OCI-LY7 (cell line): ENCODE results near the gene NCOA3. TPM values are rescaled to one million over a fixed set of nuclear protein-coding genes. Genes with fewer than 3 reads are reported as not detected.

Experiments used
- BruUV-seq: library from RNA; stranded (reverse); fragments of 400-500 nt; replicated peaks from 2 replicates; lab custom pipeline; 2021; lab: Mats Ljungman, UMichigan
- CTCF ChIA-PET: fragments of 300-600 bp; sonication (Branson Sonifier 250); formaldehyde crosslinking; loops from one replicate; lab custom pipeline; 2022; ENCODE audit warnings: antibody characterized with exemption; ENCODE audit not compliant: unreplicated experiment; lab: Charles Lee
- POLR2A ChIA-PET: fragments of 300-600 bp; sonication (Branson Sonifier 250); formaldehyde crosslinking; loops from one replicate; lab custom pipeline; 2022; ENCODE audit warnings: antibody characterized with exemption; lab: Charles Lee
- DNase-seq: peaks from one replicate; pipeline ENCODE4 v3.0.0-alpha.2; 2015; ENCODE audit warnings: low spot score
- H2AFZ ChIP-seq: fragments of 200-600 bp; sonication (generic), shearing (Covaris generic); 2 replicates; pipeline ENCODE4 v1.6.1; 2014; ENCODE audit warnings: mild to moderate bottlenecking, antibody characterized with exemption, low read length, moderate library complexity
- H3K27ac ChIP-seq: fragments of 200-600 bp; sonication (generic); 2 replicates; pipeline ENCODE4 v1.5.1; 2014; ENCODE audit warnings: mixed run types, low read depth, mild to moderate bottlenecking, moderate library complexity, low read length, inconsistent platforms; ENCODE audit not compliant: poor library complexity, severe bottlenecking
- H3K36me3 ChIP-seq: fragments of 200-600 bp; sonication (generic); 2 replicates; pipeline ENCODE4 v1.6.1; 2014; ENCODE audit warnings: mild to moderate bottlenecking, antibody characterized with exemption, low read length, moderate library complexity, mixed read lengths; ENCODE audit not compliant: insufficient read depth
- H3K4me1 ChIP-seq: fragments of 200-600 bp; sonication (generic); 2 replicates; pipeline ENCODE4 v1.5.1; 2014; ENCODE audit warnings: mild to moderate bottlenecking, low read length; ENCODE audit not compliant: insufficient read depth, poor library complexity, severe bottlenecking
- H3K4me2 ChIP-seq: fragments of 200-600 bp; sonication (generic); 2 replicates; pipeline ENCODE4 v1.6.1; 2014; ENCODE audit warnings: mild to moderate bottlenecking, low read length
- H3K4me3 ChIP-seq: fragments of 200-600 bp; sonication (generic); 2 replicates; pipeline ENCODE4 v1.5.1; 2014; ENCODE audit warnings: mild to moderate bottlenecking, low read depth, low read length; ENCODE audit not compliant: poor library complexity, severe bottlenecking
- H3K79me2 ChIP-seq: fragments of 200-600 bp; sonication (generic); 2 replicates; pipeline ENCODE4 v1.6.1; 2016; ENCODE audit warnings: low read depth, mild to moderate bottlenecking, low read length, moderate library complexity, mixed read lengths; ENCODE audit not compliant: insufficient read depth
- H3K9me2 ChIP-seq: fragments of 200-600 bp; sonication (generic); 2 replicates; pipeline ENCODE4 v1.6.1; 2016; ENCODE audit warnings: mild to moderate bottlenecking, low read length, mixed read lengths; ENCODE audit not compliant: insufficient read depth
- H3K9me3 ChIP-seq: fragments of 200-600 bp; sonication (generic); 2 replicates; pipeline ENCODE4 v1.6.1; 2014; ENCODE audit warnings: mild to moderate bottlenecking, mixed run types, low read length, mixed read lengths
- H4K20me1 ChIP-seq: fragments of 200-600 bp; sonication (generic); 2 replicates; pipeline ENCODE4 v1.6.1; 2014; ENCODE audit warnings: mild to moderate bottlenecking, antibody characterized with exemption, low read length, moderate library complexity, mixed read lengths; ENCODE audit not compliant: insufficient read depth
- CTCF ChIP-seq: fragments of 200-600 bp; sonication (generic); conservative IDR thresholded peaks from 2 replicates; pipeline ENCODE4 v1.5.1; 2014; ENCODE audit warnings: mild to moderate bottlenecking, antibody characterized with exemption, low read length, moderate library complexity, mixed read lengths
- EZH2phosphoT487 ChIP-seq: fragments of 200-600 bp; sonication (generic); IDR thresholded peaks from 2 replicates; pipeline ENCODE4 v1.6.1; 2018; ENCODE audit warnings: low read depth, borderline replicate concordance, mild to moderate bottlenecking, mixed run types, antibody characterized with exemption, low read length, moderate library complexity, mixed read lengths
- intact Hi-C: fragments of 100-400 bp; cut with micrococcal nuclease; formaldehyde crosslinking; loops from one replicate; pipeline ENCODE4 v1.10.0; 2022; ENCODE audit not compliant: unreplicated experiment
- total RNA-seq, 2 experiments: library from RNA; depleted of rRNA in 1 of 2; stranded (reverse); fragments of >200 nt in 1 of 2; shearing (Covaris generic) in 1 of 2; gene quantifications; 2 replicates each; pipeline ENCODE4 v1.2.3, GENCODE V29; 2014 to 2022

The NCOA3 gene
- total RNA-seq, 2 experiments from 2014 or later, result 50.5 to 75.6 TPM

GRCh38 chr20:47699818-47700217 lies 198.1 kb downstream of the NCOA3 start:
- TF ChIP-seq CTCF (no peak), EZH2phosphoT487 (no peak)
- no peaks in the 10 kb centered on the region for H3K79me2 ChIP-seq
- intact Hi-C loops, result no loop called here
- H4K20me1 ChIP-seq, result no peaks in the 10 kb centered on the region
- H3K4me3 ChIP-seq, result no peak overlapping the region
- H3K4me2 ChIP-seq, result no peak overlapping the region
- CTCF ChIA-PET, result no interaction called here
- H3K27ac ChIP-seq, result no peak overlapping the region
- POLR2A ChIA-PET, result no interaction called here
- DNase-seq, result no peak
- no peaks in the 10 kb centered on the region for H3K4me1 ChIP-seq
- H3K36me3 ChIP-seq, result no peaks in the 10 kb centered on the region
- H3K9me3 ChIP-seq, result no peaks in the 10 kb centered on the region
- BruUV-seq, result no TSS peak
- no peaks in the 10 kb centered on the region for H3K9me2 ChIP-seq
- no peak overlapping the region for H2AFZ ChIP-seq

- Histone ChIP-seq H4K20me1 (no peaks in the 10 kb centered on the region), H3K4me2 (no peak overlapping the region), H2AFZ (no peak overlapping the region), H3K36me3 (no peaks in the 10 kb centered on the region), H3K9me2 (no peaks in the 10 kb centered on the region), H3K27ac (no peak overlapping the region), H3K4me3 (no peak overlapping the region), H3K4me1 (no peaks in the 10 kb centered on the region), H3K79me2 (no peaks in the 10 kb centered on the region), H3K9me3 (no peaks in the 10 kb centered on the region)
- POLR2A ChIA-PET, result no interaction called here
- TF ChIP-seq CTCF, result no peak
- no TSS peak for BruUV-seq
- CTCF ChIA-PET, result no interaction called here
- DNase-seq, result no peak
- intact Hi-C loops, result no loop called here
Observed at GRCh38 chr20:47700327-47700726, 198.6 kb downstream of the NCOA3 start.

- TF ChIP-seq CTCF (no peak), EZH2phosphoT487 (no peak)
- H4K20me1 ChIP-seq, result no peaks in the 10 kb centered on the region
- ChIA-PET CTCF (no interaction called here), POLR2A (no interaction called here)
- H3K27ac ChIP-seq, result no peak overlapping the region
- H3K36me3 ChIP-seq, result no peaks in the 10 kb centered on the region
- no TSS peak for BruUV-seq
- no peaks in the 10 kb centered on the region for H3K9me3 ChIP-seq
- no peaks in the 10 kb centered on the region for H3K4me1 ChIP-seq
- no peak for DNase-seq
- no peaks in the 10 kb centered on the region for H3K9me2 ChIP-seq
- H2AFZ ChIP-seq, result no peak overlapping the region
- no peaks in the 10 kb centered on the region for H3K79me2 ChIP-seq
- no peak overlapping the region for H3K4me2 ChIP-seq
- intact Hi-C loops, result no loop called here
- no peak overlapping the region for H3K4me3 ChIP-seq
Observed at GRCh38 chr20:47701612-47702011, 199.9 kb downstream of the NCOA3 start.
